Cardiac septum (tissue), 1 donor: ENCODE results near the gene MSMP. TPM values are rescaled to one million over a fixed set of nuclear protein-coding genes. Genes with fewer than 3 reads are reported as not detected.
A peak's percentile ranks its signal among the peaks of the same experiment; 100 is the strongest.

Experiments used
- DNase-seq: peaks from one replicate; pipeline ENCODE4 v3.0.0-alpha.2; 2020; ENCODE audit warnings: low spot score
- intact Hi-C: fragments of 100-400 bp; cut with DNase I; formaldehyde crosslinking; loops from one replicate; pipeline ENCODE4 v1.14.0; 2022
- total RNA-seq: library from RNA; stranded (reverse); fragmentation: NEBNext Ultra II Directional; extraction: Animal tissue kit (Norgen Biotek cat#: 25700); gene quantifications from one replicate; pipeline ENCODE4 v1.2.1, GENCODE V29; 2021
- donor health status: DM: no; HTN: no; CAD: no.

Gene MSMP
- total RNA-seq, 1 donor from 2014 or later = not detected

DNA sequence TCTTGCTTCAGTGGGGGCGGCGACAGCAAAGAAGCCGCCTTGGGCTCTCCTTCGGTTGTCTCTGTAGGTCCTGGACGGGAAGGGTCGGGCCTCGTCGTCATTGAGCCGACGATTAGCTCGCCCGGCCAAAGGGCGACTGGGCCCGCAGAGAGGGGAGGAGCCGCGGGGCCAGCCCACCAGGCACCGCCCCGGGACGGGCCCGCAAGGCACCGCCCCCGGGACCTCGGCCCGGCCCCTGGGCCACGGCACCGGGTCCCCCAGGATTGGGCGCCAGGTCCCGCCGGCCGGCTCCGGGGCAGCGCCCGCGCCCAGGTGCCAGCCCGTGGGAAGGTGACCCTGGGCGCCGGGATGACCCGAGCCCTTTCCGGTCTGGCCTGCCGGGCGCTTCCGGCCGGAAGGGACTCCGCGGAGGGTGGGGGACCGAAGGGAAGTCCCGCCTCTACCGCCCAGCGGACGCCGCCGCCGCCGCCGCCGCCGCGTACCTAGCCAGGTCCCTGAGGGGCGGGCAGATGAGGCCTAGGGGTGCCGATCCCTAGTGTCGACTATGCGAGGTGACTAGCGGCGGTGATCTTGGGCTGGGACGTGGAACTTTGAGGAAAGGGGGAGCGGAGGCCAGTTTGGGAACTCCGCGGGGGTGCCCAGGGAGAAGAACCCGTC is 5.1 kb downstream of the MSMP start, which contains the start of the genes GBA2 and RGP1:
Gene GBA2 (minus strand): TSS at position 371 of the 657 bp plus-strand sequence. CDS start 524 bp downstream, outside the sequence.
Gene RGP1 (plus strand): TSS at position 430 of the 657 bp plus-strand sequence. CDS start 469 bp downstream, outside the sequence.
- intact Hi-C loops = loop anchor here (2.0 to 5.0 kb wide), 2 partner anchors 16 to 38 kb away; partner anchors contain the start of genes CREB3 and TLN1

DNA sequence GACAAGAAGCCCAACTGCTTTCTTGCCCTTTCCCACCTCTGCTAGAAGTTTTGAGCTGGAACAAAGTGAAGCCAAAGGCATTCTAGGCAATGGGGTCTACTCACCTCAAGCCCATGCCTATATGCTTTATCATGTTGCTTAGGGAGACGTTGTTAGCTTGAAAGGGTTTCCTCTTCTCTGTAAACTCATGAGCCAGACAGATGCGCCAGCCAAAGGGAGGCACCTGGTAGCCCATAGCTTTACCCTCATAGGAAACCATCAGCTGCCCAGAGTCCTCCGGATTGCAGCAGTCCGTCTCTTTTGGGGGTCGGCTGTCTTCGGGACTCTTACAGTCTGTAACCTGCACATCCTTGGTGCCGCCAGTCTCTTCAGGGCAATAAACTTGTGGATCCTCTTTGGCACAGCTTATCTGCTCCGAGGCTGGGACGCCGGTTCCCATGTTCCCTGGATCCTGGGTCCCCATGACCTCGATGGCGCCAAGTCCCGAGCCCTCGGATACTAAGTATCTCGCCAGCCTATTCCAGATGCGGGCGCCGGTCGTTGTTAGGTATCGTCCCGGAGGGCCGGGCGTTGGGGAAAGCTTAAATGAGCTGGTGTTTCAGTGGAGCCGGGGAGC is 5.7 kb downstream of the MSMP start:
- DNase-seq = no peak
- intact Hi-C loops = loop anchor here (2.0 to 5.0 kb wide), 2 partner anchors 16 to 39 kb away; partner anchors contain the start of genes CREB3 and TLN1

More for the DNA sequence above, 5.1 kb downstream of the MSMP start, which contains the start of the genes GBA2 and RGP1:
- DNase-seq = peak; percentile 96

DNA sequence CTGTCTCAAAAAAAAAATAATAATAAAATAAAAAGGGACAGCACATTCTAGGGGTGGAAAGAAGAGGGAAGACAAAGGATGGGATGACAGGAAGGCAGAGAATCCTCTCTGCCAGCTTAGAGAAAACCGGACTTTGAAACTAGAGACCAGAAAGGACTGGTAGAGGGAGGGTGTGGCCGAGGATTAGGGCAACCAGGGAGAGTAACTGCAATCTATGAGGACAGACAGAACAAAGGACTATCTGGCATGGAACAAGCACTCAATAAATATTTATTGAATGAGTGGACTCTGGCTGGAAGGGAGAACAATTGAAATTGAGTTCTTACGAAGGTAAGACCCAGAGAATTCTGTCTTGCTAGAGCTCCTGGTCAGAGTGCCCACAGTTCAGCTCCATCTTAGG is 7.5 kb downstream of the MSMP start:
- intact Hi-C loops = loop anchor here (5.0 kb wide), 1 partner anchor 41 kb away; no protein-coding TSS in a partner anchor
- no peak for DNase-seq

DNA sequence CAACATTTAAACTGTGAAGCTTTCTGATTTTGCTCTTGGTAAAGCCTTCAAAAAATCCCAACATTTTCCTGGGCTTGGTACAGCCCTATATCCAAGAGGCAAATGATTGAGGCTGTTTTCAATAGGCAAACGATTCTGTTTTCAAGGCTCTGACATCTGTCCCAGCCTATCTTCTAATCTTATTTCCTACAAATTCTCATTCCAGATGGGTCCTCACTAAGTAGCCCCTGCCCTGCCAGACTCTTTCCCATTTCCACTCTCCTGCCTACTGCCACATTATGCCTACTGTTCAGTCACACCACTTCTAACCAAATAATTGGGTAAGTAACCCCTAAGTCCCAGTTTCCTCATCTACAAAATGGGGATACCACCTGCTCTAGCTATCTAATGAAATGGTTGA is 8.5 kb downstream of the MSMP start:
- intact Hi-C loops = loop anchor here (5.0 kb wide), 1 partner anchor 42 kb away; no protein-coding TSS in a partner anchor
- no peak for DNase-seq

DNA sequence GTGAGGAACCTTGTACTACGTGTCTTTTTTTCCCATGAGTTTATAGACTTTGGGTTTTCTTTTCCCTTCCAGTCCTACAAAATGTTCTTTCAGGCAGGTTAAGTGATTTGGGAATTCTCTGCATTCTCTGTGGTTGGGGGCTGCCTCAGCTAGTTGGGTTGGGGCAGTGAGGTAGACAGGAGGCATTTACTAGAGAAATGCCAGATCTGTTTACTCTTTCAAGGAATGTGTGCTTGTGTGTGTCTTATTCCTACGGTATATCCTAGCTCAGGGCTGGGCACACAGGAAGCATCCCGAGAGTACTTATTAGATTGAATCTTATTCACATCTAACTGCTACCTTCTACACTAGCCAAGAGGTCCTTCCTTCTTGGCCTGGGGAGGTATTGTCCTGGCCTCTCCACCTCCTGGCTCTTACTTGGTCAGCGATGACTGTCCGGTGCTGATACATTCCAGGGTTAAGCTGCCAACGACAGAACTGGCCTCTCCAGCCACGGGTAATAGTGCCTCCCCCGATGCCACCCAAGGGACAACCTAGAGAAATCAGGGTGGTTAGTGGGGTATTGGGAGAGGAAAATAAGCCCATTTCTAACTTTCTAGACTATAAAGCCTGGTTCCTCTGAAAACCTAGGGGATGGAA is 10.1 kb downstream of the MSMP start:
- DNase-seq = no peak
- intact Hi-C loops = no loop called here

DNA sequence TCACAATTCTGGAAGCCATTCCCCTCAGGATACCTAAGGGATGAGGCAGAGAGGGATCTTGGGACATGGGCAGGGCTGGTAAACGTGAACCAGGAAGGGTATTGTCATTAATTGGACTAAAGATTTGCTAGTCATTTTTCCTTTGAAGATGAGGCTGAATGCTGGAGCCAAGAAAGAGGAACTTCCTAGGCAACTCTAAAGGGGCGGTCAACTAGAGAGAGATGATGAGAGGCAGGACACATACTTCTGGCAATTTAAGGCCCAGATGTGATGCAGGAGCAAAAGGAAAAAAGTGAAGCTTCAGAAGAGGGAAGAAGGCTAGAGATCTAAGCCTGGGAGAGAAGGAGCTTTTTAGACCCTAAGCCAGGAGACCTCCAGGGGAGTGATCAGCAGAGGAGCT is 10.6 kb downstream of the MSMP start:
- DNase-seq = no peak
- intact Hi-C loops = no loop called here

DNA sequence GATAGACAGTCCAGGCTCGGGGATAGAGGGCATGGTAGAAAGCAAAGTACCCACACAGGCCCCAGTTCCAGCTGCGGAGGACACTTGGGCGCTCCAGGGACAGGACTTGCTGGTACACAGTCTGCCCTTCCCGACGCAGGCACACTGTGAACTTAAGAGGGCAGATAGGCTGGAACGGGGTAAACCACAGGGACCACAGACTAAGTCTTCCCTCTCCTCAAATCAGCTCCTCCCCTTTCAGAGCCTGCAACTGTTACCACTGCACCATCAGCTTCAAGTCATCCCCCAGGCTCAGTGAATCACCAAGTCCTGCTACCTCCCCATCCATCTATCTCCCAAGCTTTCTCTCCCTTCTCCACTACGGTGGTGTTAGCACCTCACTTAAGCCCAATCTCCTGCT is 12.3 kb downstream of the MSMP start:
- intact Hi-C loops = no loop called here
- no peak for DNase-seq

DNA sequence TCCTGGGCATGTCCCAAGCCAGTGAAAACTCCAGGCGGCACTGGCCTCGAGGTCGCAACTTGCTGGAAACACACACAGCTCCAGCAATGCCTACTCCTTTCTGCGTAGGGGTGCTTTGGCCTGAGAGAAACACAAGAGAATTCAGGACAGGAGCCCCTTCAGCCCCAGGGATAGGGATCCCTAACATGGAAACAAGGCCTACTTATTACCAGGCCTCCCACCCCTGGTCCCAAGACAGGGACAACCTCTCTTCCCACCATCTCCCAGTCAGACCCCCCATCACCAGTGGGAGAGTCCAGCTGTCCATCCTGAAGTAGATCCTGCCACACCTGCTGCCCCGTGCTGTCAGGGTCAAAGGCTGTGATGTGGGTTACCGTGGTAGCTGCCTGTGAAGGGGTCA is 13.8 kb downstream of the MSMP start:
- no peak for DNase-seq
- intact Hi-C loops = no loop called here

DNA sequence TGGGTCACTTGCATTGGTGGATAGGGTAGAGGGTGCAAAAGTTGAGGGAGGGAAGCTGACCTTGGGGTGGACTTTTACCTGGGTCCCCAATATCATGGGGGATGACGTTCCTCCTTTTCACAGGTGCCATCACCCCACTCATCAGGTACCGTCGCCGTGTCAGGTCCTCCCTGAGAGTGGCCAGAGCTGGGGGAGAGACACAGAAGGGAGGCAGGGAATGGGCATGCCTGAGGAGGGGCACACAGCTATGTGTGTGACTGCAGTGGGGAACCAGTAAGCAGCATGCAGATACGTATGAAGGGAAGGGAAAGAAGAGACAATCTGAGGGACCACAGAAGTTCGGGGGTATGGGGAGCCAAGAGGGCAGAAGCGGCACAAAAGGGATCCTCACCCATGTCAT is 15.2 kb downstream of the MSMP start:
- no peak for DNase-seq
- intact Hi-C loops = no loop called here

DNA sequence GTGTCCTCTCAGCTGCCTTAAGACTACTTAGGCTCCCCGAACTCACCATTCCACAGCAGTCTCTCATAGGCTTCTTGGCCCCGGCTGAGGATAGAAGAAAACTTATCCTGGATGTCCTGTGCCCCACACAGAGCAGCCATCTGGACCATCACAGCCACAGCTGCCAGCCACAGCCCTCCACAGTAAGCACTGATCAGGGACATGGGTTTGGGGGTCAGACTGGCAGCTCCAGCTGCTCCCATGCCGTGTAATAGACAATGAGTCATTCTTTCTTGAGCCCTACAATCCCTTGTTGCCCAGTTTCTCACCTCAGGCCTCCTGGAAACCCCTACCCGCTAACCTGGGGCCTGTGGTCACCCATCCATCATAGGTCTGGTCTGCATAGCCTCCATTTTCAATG is 15.9 kb downstream of the MSMP start:
- DNase-seq = no peak
- intact Hi-C loops = no loop called here

DNA sequence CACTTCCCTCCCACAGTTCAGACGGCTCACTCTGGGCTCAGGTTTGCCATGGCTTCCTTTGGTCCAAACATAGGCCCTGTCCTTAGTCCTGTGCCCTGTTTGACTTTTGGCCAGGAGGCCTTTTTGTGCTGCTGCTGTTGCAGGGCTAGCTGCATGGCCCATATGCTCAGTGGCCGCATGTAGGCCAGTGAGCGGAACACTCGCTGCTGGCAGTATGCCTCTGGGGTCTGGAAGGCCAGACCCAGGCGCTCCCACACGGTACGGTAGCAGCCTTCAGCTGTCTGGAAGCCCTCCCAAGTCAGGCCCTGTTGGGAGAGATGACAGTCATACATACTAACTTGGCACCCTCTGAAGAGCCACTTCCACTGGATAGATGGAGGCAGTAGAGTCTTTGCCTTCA is 16.9 kb downstream of the MSMP start:
- intact Hi-C loops = no loop called here
- DNase-seq = no peak

DNA sequence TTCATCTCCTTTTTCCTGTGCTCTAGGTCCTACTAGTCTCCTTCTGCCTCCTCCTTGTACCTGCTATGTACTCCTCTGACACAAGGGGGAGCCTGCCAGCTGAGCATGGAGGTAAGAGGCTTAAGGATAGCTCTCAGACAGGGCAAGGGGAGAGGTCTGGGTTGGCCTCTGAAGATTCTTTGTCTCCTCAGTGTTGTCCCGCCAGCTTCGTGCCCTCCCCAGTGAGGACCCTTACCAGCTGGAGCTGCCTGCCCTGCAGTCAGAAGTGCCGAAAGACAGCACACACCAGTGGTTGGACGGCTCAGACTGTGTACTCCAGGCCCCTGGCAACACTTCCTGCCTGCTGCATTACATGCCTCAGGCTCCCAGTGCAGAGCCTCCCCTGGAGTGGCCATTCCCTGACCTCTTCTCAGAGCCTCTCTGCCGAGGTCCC is 17.9 kb downstream of the MSMP start:
- no peak for DNase-seq
- intact Hi-C loops = no loop called here

DNA sequence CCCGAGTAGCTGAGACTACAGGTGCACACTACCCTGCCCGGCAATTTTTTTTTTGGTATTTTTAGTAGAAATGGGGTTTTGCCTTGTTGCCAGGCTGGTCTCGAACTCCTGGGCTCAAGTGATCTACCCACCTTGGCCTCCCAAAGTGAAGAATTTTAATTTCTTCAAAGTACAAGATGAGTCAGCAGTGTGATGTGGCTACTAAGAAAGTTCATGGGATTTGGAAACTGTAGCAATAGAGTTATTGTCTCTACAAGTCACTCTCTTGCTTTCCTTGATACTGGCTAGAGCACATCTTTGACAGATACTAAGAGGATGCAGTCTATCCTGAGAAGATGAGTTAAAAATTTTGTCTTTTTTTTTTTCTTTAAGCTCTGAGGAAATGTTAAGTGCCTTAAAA is 20.0 kb downstream of the MSMP start:
- intact Hi-C loops = loop anchor here (5.0 kb wide), 2 partner anchors 78 to 132 kb away; partner anchors contain the start of gene SPAG8
- DNase-seq = no peak

DNA sequence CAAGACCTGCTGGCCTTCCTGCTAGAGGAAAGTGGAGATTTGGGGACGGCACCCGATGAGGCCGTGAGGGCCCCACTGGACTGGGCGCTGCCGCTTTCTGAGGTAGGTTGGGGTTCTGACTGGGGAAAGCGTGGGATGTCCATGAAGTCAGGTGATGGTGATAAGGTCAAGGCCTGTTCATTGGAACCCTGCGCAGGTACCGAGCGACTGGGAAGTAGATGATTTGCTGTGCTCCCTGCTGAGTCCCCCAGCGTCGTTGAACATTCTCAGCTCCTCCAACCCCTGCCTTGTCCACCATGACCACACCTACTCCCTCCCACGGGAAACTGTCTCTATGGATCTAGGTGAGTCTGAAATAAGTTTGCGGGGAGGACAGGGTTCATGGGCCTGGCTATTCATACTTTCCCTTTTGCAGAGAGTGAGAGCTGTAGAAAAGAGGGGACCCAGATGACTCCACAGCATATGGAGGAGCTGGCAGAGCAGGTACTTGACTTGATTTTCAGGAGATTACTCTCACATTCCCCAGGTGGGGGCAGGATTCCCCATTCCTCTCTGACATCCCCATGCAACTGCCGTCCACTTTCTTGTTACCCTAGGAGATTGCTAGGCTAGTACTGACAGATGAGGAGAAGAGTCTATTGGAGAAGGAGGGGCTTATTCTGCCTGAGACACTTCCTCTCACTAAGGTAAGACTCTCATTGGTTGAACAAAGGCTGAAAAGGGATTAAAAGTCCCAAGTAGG is 21.1 kb downstream of the MSMP start:
- no peak for DNase-seq
- intact Hi-C loops = loop anchor here (1.0 to 5.0 kb wide), 4 partner anchors 16 to 131 kb away; partner anchors contain the start of genes GBA2, RGP1 and SPAG8

DNA sequence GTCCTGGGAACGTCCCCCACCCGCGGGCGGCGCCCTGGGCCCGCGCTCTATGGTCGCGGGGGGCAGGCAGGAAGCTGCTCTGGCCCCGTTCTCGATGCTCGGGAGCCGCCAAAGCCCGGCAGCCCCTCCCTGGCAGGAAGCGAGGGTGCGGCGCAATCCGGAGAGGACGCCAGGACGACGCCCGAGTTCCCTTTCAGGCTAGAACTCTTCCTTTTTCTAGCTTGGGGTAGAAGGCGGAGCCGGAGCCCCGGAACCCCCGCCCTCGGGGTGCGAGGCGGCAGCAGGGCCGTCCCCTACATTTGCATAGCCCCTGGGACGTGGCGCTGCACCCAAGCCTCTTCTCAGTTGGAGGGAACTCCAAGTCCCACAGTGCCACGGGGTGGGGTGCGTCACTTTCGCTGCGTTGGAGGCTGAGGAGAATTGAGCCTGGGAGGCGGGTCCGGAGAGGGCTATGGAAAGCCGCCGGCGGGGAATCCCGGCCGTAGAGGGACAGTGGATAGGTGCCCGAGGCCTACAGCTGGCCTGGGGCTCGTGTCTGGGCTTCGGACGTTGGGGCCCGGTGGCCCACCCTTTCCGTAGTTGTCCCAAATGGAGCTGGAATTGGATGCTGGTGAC is 21.8 kb downstream of the MSMP start, which contains the start of the genes CREB3 and TLN1:
Gene CREB3 (plus strand): TSS at position 482 of the 615 bp plus-strand sequence. CDS start 107 bp downstream, at position 589.
Gene TLN1 (minus strand): TSS at position 11 of the 615 bp plus-strand sequence. CDS start 6,501 bp downstream, outside the sequence.
- intact Hi-C loops = loop anchor here (1.0 to 5.0 kb wide), 4 partner anchors 17 to 130 kb away; partner anchors contain the start of genes GBA2, RGP1 and SPAG8

DNA sequence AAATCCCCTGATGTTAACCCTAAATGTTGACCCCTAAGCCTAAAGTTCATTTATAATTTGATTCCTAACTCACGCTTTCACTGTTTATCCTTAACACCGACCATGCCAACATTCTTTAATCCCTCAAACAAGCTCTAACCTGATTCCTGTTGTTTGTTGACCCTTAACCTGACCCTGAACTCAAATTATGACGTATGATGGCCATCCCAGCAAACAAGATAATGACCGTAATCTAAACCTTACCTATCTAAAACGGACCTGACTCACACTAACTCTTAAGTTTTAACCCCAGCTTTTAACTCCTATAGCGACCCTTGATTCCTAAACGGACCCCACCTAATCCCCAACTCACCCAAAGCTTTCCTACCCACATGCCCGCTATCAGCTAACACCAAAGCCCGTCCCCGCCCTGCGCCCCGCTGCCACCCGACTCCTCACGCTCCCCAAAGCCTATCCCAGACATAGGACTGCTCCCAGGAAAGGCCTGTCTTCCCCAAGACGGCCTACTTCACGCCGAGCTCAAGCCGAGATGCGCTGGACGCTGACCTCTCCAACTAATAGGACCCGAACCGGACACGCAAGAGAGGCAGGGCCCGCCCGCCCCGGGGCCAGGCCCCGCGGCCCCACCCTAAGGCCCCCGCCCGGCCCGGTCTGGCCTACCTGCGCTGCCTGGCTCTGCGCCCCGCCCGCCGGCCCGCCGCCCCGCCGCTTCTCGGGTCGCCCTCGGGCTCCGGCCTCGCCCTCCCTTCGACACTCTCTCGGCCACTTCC is 22.5 kb downstream of the MSMP start:
- intact Hi-C loops = loop anchor here (1.0 to 5.0 kb wide), 5 partner anchors 17 to 129 kb away; partner anchors contain the start of genes GBA2, RGP1 and SPAG8
- no peak for DNase-seq

More for the DNA sequence above, 21.8 kb downstream of the MSMP start, which contains the start of the genes CREB3 and TLN1:
- peak; percentile 100 for DNase-seq

DNA sequence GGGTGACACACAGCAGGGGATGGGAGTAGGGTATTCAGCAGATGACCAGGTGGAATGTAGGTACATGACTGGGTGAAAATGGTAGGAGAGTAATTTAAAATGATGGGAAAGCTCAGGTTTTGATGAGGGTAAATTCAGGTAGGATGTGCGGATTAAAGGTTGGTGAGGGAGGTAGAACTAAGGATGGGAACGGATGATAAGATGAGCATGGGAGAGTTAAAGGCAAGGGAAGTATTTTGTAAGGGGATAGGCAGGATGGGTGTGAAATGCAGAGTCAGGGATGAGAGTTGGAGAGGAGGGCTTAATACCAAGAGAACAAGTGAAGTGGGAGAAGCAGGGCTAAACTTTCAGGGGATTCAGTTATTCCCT is 23.6 kb downstream of the MSMP start:
- DNase-seq = no peak
- intact Hi-C loops = loop anchor here (5.0 kb wide), 2 partner anchors 82 to 128 kb away; partner anchors contain the start of gene SPAG8
